Activated T-helper 2 cell treated with anti-CD3 and anti-CD28 coated beads, Interferon-gamma antibody, Interleukin-2, Interleukin-4, amounts not matched to agents 10 μg/mL and 5 μg/mL and 100 μg/mL, durations not matched to agents 14 hours and 24 hours and 36 hours (primary cell): ENCODE data around the gene VPS37C. TPM values are rescaled to one million over a fixed set of nuclear protein-coding genes. Genes with fewer than 3 reads are reported as not detected.
"Not testable (repeated sequence)": the region's sequence is repeated elsewhere in the genome, so short reads cannot be mapped to it uniquely, and the experiment has no call there.

Source experiments
- DNase-seq: peaks from one replicate; pipeline ENCODE4 v3.0.0; 2021; ENCODE audit warnings: low spot score
- H3K27ac Mint-ChIP-seq: one replicate; pipeline ENCODE4 v1.8.0; 2021; ENCODE audit warnings: mixed read lengths
- H3K27me3 Mint-ChIP-seq: one replicate; pipeline ENCODE4 v1.8.0; 2021; ENCODE audit warnings: low read depth, mixed read lengths
- H3K36me3 Mint-ChIP-seq: one replicate; pipeline ENCODE4 v1.8.0; 2021; ENCODE audit warnings: low read depth, mixed read lengths
- H3K4me1 Mint-ChIP-seq: one replicate; pipeline ENCODE4 v1.8.0; 2021; ENCODE audit warnings: low read depth, mixed read lengths
- H3K4me3 Mint-ChIP-seq: one replicate; pipeline ENCODE4 v1.8.0; 2021; ENCODE audit warnings: low read depth, mild to moderate bottlenecking, moderate library complexity, mixed read lengths
- H3K9me3 Mint-ChIP-seq: one replicate; pipeline ENCODE4 v1.8.0; 2021; ENCODE audit warnings: mixed read lengths
- intact Hi-C: fragments of 100-400 bp; cut with micrococcal nuclease; formaldehyde crosslinking; loops from one replicate; pipeline ENCODE4 v1.15.1; 2023
- total RNA-seq: library from RNA; stranded (reverse); gene quantifications from 2 replicates; pipeline ENCODE4 v1.2.3, GENCODE V29; 2022

The VPS37C gene
- total RNA-seq, 1 donor from 2014 or later: 12.5 TPM

GRCh38 chr11:61172356-61172755 lies 11.1 kb upstream of the VPS37C start:
- no peak overlapping the region for H3K27ac Mint-ChIP-seq
- H3K9me3 Mint-ChIP-seq: peaks cover 16% of the 10 kb centered on the region
- no peak overlapping the region for H3K4me3 Mint-ChIP-seq
- peaks cover 15% of the 10 kb centered on the region for H3K4me1 Mint-ChIP-seq
- intact Hi-C loops: no loop called here
- H3K27me3 Mint-ChIP-seq: peaks cover 9% of the 10 kb centered on the region
- H3K36me3 Mint-ChIP-seq: no peaks in the 10 kb centered on the region
- DNase-seq: no peak

- H3K4me3 Mint-ChIP-seq: no peak overlapping the region
- H3K27ac Mint-ChIP-seq: no peak overlapping the region
- intact Hi-C loops: no loop called here
- H3K4me1 Mint-ChIP-seq: peaks cover 17% of the 10 kb centered on the region
- peaks cover 9% of the 10 kb centered on the region for H3K27me3 Mint-ChIP-seq
- H3K9me3 Mint-ChIP-seq: peaks cover 16% of the 10 kb centered on the region
- no peaks in the 10 kb centered on the region for H3K36me3 Mint-ChIP-seq
- no peak for DNase-seq
Measured at GRCh38 chr11:61171907-61172306, 10.7 kb upstream of the VPS37C start.

- DNase-seq: no peak
- Mint-ChIP-seq H3K4me3 (no peak overlapping the region), H3K27ac (no peak overlapping the region), H3K9me3 (peaks cover 16% of the 10 kb centered on the region), H3K27me3 (peaks cover 4% of the 10 kb centered on the region), H3K4me1 (peaks cover 17% of the 10 kb centered on the region), H3K36me3 (no peaks in the 10 kb centered on the region)
- intact Hi-C loops: no loop called here
Measured at GRCh38 chr11:61170566-61170965, 9.3 kb upstream of the VPS37C start.

- peaks cover 30% of the 10 kb centered on the region for H3K4me1 Mint-ChIP-seq
- H3K27me3 Mint-ChIP-seq: peaks cover 2% of the 10 kb centered on the region
- H3K36me3 Mint-ChIP-seq: no peaks in the 10 kb centered on the region
- H3K9me3 Mint-ChIP-seq: peaks cover 16% of the 10 kb centered on the region
- intact Hi-C loops: no loop called here
- H3K27ac Mint-ChIP-seq: no peak overlapping the region
- no peak overlapping the region for H3K4me3 Mint-ChIP-seq
- DNase-seq: no peak
Measured at GRCh38 chr11:61168800-61169199, 7.6 kb upstream of the VPS37C start.

- intact Hi-C loops: no loop called here
- H3K4me3 Mint-ChIP-seq: no peak overlapping the region
- no peak for DNase-seq
- H3K9me3 Mint-ChIP-seq: peaks cover 15% of the 10 kb centered on the region
- no peak overlapping the region for H3K27ac Mint-ChIP-seq
- H3K27me3 Mint-ChIP-seq: no peaks in the 10 kb centered on the region
- H3K36me3 Mint-ChIP-seq: no peaks in the 10 kb centered on the region
- H3K4me1 Mint-ChIP-seq: peaks cover 32% of the 10 kb centered on the region
Measured at GRCh38 chr11:61168042-61168688, 6.9 kb upstream of the VPS37C start.

GRCh38 chr11:61166331-61166730 lies 5.1 kb upstream of the VPS37C start:
- peaks cover 35% of the 10 kb centered on the region for H3K4me1 Mint-ChIP-seq
- H3K27me3 Mint-ChIP-seq, DNase-seq, H3K4me3 Mint-ChIP-seq, H3K27ac Mint-ChIP-seq, H3K36me3 Mint-ChIP-seq, intact Hi-C loops, H3K9me3 Mint-ChIP-seq: not testable (repeated sequence)

GRCh38 chr11:61165785-61166184 lies 4.6 kb upstream of the VPS37C start:
- H3K36me3 Mint-ChIP-seq, H3K27ac Mint-ChIP-seq, H3K27me3 Mint-ChIP-seq, H3K4me3 Mint-ChIP-seq, H3K9me3 Mint-ChIP-seq, intact Hi-C loops, DNase-seq: not testable (repeated sequence)
- H3K4me1 Mint-ChIP-seq: peaks cover 35% of the 10 kb centered on the region

- peak overlapping the region; percentile 93 for H3K27ac Mint-ChIP-seq
- DNase-seq: no peak
- H3K4me3 Mint-ChIP-seq: no peak overlapping the region
- no peaks in the 10 kb centered on the region for H3K9me3 Mint-ChIP-seq
- H3K36me3 Mint-ChIP-seq: no peaks in the 10 kb centered on the region
- intact Hi-C loops: no loop called here
- no peaks in the 10 kb centered on the region for H3K27me3 Mint-ChIP-seq
- peaks cover 42% of the 10 kb centered on the region for H3K4me1 Mint-ChIP-seq
Measured at GRCh38 chr11:61164606-61165424, 3.6 kb upstream of the VPS37C start.

GRCh38 chr11:61163714-61164605 lies 2.7 kb upstream of the VPS37C start:
- Mint-ChIP-seq H3K4me3 (peak overlapping the region; percentile 38), H3K27ac (peak overlapping the region; percentile 93), H3K4me1 (peaks cover 47% of the 10 kb centered on the region), H3K9me3 (no peaks in the 10 kb centered on the region), H3K27me3 (no peaks in the 10 kb centered on the region), H3K36me3 (no peaks in the 10 kb centered on the region)
- intact Hi-C loops: no loop called here
- DNase-seq: no peak

GRCh38 chr11:61163021-61163420 lies 1.8 kb upstream of the VPS37C start:
- Mint-ChIP-seq H3K9me3 (no peaks in the 10 kb centered on the region), H3K36me3 (no peaks in the 10 kb centered on the region), H3K4me1 (peaks cover 53% of the 10 kb centered on the region), H3K4me3 (no peak overlapping the region), H3K27me3 (no peaks in the 10 kb centered on the region), H3K27ac (no peak overlapping the region)
- intact Hi-C loops: no loop called here
- DNase-seq: no peak

GRCh38 chr11:61162092-61162941 lies 1.1 kb upstream of the VPS37C start:
- H3K4me1 Mint-ChIP-seq: peaks cover 53% of the 10 kb centered on the region
- DNase-seq: peak; percentile 13
- no peaks in the 10 kb centered on the region for H3K9me3 Mint-ChIP-seq
- H3K4me3 Mint-ChIP-seq: peak overlapping the region; percentile 83
- H3K27me3 Mint-ChIP-seq: no peaks in the 10 kb centered on the region
- H3K27ac Mint-ChIP-seq: peak overlapping the region; percentile 85
- intact Hi-C loops: no loop called here
- H3K36me3 Mint-ChIP-seq: peaks cover 6% of the 10 kb centered on the region
